Measurements from ENCODE around the gene AP2M1. TPM values are rescaled to one million over a fixed set of nuclear protein-coding genes. Genes with fewer than 3 reads are reported as not detected.

Gene AP2M1
- total RNA-seq, 4 donors from 2014 or later = 178 to 227 (median 198) TPM

GRCh38 chr3:184184546-184185230, 10.0 kb downstream of the AP2M1 start:
- no peak for TF ChIP-seq CTCF (IDR thresholded peaks at IDR 0.05; ENCODE audit: low read depth)

DNA sequence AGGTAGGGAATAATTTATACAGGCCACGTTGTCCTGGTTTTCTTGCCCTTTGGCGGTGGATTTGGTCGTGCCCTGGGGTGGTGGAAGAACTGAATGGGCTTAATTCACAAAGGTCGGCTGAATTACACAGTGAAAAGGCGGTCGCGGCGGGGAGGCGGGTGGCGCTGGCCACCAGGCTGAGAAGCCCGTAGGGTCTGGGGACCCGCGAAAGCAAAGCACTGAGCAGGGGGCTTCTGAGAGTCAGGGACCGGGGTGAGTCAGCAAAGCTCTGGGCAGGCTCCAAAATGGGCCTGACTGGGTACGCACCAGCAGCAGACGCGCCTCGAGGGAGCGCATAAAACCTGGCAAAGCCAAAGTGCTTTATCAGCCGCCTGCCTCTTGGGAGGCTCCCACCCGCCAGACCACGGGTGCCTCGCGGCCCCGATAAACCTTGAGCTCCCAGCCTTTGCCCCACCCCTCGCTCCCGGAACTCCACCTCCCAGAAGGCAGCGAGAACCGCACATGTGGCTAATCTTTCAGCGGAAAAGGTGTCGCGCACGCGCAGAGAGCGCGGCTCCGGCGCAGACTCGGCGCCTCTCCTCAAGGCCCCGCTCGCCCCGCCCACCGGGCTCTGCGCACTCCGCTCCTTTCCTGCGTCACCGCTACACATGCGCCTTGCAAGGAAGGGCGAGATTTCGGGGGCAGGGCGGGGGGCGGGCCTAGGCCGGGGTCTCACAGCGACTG, 11.0 kb downstream of the AP2M1 start:
- no peak for TF ChIP-seq CTCF (IDR thresholded peaks at IDR 0.05; ENCODE audit: low read depth)

- TF ChIP-seq CTCF (IDR thresholded peaks at IDR 0.05; ENCODE audit: low read depth) = no peak
Observed at GRCh38 chr3:184186184-184186901, 11.7 kb downstream of the AP2M1 start, which contains the start of gene ABCF3. TSS of gene ABCF3 (plus strand) at chr3:184186199. CDS start at chr3:184186208, 9 bp downstream.

GRCh38 chr3:184186902-184187207, 12.2 kb downstream of the AP2M1 start:
- no peak for TF ChIP-seq CTCF (IDR thresholded peaks at IDR 0.05; ENCODE audit: low read depth)

DNA sequence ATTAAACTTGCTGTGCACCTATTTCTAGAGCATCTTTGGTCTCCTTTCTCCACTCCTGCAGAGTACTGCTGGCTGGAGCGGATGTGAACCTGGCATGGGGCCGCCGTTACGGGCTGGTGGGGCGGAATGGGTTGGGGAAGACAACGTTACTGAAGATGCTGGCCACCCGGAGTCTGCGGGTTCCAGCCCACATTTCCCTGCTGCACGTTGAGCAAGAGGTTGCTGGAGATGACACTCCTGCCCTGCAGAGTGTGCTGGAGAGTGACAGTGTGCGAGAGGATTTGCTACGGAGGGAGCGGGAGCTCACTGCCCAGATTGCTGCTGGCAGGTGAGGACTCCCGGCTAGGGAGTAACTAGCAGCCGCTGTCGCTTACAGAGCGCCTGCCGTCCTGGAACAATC, 13.4 kb downstream of the AP2M1 start:
- TF ChIP-seq CTCF (IDR thresholded peaks at IDR 0.05; ENCODE audit: low read depth) = no peak

DNA sequence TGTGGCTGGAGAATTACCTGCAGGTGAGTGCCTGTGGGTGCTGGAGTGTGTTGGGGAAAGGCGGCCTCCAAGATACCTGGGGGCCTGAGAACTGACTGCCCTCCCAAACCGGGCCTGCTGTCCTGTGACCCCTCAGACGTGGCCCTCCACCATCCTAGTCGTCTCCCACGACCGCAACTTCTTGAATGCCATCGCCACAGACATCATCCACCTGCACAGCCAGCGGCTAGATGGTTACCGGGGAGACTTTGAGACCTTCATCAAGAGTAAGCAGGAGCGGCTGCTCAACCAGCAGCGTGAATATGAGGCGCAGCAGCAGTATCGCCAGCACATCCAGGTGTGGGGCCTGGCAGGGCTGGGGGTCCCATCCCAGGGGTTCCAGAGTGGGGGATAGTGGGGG, 14.8 kb downstream of the AP2M1 start:
- no peak for TF ChIP-seq CTCF (IDR thresholded peaks at IDR 0.05; ENCODE audit: low read depth)

DNA sequence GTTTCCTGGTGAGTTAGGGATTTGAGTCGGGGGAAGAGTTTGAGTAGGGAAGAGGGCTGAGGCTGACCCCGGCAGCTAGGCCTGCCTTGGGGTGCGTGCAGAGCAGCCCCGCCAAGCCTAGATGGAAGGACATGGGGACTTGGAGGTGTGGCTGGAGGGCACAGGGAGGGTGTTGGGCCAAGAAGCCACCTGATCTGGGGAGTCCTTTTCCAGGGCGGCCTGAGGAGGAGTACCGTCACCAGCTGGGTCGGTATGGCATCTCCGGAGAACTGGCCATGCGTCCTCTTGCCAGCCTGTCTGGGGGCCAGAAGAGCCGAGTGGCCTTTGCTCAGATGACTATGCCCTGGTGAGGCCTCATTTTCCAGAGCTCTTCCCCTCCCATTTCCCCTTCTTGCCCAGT, 18.2 kb downstream of the AP2M1 start:
- TF ChIP-seq CTCF (IDR thresholded peaks at IDR 0.05; ENCODE audit: low read depth) = no peak
